ENCODE measurements around the gene GLI2.

GLI2 gene

GRCh38 chr2:120715941-120716340 is 19.7 kb upstream of the GLI2 start:
- DNase-seq, result no peak

DNA sequence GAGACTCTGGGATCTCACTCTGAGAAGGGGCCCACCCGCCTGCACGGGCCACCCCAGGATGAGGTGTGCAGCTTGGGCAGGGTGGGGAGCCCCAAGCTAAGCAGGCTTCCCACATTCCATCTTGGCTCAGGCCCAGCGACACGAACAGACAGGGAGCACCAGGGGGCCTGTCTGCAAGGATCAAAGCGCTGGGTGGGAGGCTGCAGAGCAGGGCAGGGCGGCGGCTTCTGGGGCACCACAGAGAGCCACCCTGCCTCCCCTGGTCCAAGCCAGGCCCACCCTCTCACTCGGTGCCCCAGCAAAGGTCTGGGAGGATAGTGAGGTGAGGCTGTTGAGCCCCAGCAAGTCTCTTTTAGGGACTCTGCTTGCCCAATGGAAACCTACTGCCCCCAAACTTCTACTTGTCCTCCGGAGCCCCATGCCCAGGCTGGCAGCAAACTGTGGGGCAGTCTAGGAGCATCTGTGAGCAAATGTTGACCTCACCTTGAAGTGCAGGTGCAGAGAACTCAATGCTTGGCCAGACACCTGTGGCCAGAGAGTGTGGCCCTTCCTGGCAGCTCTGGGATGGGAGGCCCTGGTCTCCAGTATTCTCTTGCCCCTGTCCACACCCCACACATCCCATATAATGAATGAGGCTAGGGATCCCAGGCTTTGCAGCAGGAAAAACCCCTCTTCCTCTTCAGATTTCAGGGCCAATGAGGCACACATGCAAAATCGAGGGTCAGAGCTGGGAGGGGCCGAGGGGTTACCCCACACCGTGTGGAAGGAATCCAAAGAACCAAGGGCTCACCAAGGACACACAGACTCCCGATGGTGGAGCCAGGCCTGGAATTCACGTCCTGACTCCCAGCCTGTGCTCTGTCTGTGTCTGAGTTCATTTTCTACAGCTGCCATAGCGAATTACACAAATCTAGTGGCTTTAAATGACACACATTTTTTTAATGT is 18.8 kb upstream of the GLI2 start:
- no peak for DNase-seq

DNA sequence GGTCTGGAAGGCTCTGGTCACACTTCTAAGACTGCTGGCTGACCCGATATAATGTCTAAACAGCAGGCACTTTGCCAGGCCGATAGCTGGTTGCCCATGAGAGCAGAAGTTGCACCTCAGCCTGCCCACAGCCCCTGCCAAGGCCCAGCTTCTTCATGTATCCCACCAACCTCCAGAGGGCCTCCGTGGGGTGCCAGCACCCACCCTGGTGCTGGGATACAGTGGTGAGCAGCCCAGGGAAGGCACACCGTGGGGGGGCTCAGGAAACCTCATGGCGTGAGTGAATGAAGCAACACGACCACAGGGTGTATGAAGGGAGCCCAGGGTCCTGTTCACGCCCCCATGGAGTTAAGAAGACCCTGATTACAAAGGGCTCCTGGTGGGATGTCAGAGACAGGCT is 16.2 kb upstream of the GLI2 start:
- no peak for DNase-seq

DNA sequence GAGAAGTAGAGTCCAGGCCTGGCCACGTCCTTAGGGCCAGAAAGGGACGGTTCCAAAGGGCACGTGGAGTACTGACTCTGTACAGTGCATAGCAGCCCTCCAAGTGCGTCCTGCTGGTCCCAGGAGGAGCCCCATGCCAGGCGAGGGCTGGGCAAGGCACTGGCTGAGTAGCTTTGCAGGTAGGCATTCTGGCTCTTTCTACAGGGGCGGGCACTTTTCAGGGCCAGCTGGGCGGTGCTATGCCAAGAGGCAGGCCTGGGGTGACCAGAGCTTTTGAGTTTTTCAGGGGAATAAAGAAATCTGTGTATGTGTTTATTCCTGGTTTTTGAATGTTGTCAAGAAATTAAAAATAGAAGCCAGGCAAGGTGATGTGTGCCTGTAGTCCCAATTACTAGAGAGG is 15.4 kb upstream of the GLI2 start:
- DNase-seq, result no peak

DNA sequence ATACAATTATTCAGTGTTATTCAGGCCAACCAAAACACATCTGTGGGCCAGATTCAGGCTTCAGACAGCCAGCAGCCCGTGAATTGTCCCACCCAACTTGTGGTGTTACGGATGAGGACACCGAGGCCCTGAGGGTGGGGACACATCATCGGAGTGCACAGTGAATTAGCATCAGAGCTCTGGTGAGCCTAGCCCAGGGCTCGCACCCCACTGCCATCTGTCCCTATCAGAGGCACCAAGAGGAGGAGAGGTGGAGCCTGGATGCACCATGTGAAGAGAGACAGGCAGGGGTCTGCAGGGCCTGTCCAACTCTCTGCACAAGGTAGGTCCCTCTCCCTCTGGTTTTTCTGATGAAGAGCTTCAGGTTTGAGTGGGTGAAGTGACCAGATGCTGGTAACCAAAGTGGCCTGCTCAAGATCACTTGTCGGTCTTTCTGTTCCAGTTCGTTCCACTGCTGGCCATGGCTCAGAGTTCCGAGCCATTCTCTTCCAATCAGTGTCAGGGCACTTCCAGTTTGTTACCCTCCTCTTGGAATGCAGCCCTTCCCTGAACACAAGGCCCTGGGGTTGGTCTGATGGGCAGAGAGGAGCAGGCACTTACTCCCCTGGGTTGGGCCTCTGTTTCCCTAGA is 14.8 kb upstream of the GLI2 start:
- no peak for DNase-seq

DNA sequence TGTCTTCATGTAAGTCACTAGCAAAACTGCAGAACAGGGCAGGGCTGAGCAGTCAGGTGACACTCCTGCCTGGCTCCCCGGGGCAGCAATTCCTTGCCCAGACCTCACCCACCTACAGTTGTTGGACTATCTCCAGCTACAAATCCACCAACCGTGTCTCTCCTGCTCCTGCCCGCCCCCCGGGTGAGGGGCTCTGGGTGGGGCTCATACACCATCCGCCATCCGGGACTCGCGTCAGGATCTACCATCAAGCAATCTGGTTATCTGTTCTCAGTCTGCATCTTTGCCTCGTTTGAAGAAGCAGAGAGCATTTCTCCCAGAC is 13.5 kb upstream of the GLI2 start:
- DNase-seq, result no peak

DNA sequence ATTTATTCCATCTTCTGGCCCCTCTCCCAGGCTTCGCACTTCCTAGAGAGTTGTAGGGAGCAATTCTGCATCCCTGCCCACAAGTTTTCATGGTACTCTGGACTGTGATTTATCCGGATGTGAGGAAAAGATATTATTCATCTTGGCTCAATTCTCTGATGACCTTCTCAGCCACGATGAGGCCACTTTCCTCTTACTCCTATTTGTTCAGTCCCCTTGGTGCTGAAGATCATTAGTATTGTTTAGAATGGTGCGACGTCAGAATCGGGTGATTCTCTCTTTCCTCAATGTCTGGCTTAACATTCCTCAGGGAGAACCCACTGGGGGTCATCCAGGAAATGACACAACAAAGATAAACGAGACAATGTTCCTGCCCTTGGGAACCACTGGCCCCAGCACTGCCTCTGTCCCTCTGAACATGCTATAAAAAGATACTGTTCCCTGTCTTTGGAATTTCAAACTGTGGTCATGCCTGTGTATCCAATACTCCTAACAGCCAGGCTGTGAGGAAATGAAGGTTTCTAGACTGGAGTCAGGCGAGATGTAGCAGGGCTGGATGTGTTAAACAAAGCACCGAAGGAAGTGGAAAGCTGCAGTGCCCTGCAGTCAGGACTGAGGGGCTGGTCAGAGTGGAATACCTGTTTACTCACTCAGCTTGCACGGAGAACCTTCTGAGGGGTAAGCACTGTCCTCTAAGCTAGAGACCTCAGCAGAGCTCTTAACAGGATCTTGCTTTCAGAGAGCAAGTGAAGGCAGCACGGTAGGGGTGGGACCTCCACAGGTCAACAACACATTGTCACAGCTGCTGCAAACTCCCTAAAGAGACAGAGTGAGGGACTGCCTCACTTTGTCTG is 12.9 kb upstream of the GLI2 start:
- no peak for DNase-seq

DNA sequence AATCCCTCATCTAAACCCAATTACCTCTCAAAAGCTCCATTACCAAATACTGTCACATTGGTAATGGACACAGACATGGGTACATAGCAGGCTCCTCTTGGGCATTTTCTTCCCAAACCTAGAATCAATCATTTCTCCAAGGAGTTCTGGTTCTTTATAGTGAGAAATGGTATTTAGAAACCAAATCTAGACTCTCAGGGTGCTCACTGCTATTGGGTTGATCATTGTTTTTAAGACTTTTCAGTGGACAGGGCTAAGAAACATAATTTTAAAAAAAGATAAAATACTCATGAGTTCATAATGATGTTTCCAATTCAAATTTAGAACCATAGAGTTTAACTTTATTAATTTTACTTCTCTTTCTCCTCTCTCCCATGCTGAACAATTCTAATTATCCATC is 9.4 kb upstream of the GLI2 start:
- no peak for DNase-seq

DNA sequence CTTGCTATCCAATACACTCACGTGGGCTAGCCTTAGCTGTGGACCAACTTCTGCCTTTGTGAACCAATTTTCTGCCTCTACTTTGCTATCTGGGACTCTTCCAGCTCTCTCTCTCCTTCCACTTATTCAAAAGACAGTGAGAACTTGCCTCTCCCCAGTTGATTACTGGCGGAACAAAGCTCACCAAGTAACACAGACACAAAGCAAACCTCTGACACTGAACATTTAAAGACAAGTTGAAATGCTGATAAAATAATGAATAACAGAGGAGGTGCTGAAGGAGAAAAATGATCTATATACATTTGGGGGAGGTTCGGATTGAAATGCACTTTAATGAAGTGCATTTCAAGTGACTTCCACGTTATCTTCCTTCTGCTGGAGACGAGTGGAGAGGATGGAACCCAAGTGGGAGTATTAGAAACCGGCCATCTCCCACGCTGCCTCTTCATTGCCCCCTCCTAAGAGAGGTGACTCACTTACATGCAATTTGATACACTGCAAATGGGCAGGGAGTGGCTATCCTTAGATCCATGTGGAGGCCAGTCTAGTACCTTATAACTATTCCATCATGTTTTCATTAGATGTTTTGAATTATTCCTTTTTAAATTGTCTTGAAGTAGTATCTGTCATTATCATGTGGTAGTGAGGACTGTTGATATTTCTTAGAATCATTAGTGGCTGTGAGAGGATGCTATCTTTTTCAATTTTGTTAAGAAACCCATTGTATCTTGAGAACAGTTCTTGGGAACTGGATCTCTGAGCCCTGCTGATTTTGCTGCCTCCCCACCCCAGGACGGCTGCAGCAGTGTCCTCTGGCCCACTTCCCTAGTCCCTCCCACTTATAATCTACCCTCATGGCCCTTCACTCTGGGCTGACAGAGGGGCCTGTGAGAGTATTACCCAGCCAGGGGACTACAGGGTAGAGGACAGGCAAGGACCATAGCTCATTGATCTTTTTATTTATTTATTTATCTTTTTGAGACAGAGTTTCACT is 6.0 kb upstream of the GLI2 start:
- DNase-seq, result no peak

GRCh38 chr2:120731175-120731574 is 4.5 kb upstream of the GLI2 start:
- DNase-seq, result no peak

DNA sequence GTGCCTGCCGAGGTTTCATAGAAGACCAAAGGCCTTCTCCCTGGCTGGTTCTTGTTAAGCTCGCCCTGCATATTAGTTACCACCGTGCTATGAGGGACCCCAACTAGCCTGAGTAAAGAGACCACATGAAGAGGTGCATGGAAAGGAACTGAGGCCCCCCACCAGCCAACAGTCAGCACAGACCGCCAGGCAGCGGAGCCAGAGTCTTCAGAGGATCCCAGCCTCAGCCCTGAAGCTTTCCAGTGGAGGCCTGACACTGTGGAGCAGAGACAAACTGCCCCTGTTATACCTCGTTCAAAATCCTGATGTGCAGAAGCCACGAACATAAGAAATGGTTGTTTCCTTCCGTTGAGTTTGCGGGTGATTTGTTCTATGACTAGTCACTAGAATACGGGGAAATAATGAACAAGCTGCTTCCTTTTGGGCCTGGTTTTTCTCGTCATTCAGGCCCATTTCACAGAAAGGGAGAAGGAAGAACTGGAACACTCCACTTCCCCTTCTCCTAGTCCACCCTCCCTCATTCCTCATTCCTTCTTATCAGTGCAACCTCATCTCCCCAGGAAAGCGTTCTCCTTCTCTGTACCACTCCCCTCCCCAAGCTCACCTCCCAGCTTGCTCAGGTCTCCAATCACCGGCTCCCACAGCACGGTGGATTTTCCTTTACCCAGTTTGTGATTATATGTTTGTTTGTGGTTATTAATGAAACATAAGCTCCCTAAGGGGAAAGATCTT is 3.0 kb upstream of the GLI2 start:
- no peak for DNase-seq

DNA sequence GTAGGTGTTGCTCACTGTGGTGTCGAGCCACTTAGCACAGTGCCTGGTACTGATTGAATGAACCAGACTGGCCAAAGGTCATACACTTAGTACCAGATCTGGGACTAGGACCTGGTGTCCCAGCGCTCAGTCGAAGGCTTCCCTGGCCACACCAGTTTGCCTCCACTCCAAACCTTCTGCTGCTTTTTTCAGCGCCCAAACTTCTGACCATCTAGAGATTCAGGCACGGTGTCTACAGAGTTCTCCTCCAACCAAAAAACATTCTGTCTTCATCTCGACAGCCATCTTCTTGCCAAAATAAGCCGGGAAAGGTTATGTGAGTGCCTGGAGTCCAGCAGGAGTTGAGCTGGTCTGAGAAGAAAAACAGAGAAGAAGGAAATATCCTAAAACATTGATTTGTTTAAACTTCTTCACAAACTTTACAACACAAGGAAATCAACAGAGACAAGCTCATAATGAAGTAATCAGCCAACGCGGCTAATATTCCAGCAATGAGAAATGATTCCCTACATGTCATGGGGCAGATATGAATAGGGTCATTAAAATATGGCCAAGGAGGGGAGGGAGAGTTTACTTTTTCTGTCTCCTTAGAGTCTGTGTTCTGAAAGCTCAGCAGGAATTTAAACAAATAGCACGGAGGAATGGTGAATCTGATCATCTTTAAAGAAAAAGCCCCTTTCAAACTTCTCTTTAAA is 2.3 kb upstream of the GLI2 start:
- no peak for DNase-seq

- DNase-seq, result no peak
These were observed 577 bp upstream of the GLI2 start for GRCh38 chr2:120734930-120735651.

DNA sequence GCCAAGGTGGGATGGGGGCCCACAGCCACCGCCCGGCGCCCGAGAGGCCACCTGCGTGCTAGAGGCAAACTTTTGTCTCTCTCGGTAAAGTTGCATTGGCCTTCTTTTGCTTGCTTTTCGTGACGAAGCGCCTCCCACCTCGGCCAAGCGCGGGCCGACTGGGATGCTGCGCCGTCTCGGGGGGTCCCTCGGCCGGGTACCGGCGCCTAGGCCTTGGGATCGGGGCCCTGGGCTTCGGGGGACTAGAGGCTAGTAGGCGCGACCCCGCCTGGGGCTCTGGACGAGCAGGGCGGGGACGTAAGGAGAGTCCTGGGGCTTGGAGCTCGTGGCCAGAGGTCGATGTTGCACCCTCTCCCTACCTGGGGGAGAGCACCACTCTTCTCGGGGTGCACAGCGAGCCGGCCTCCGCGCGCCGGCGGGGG is 545 bp downstream of the GLI2 start:
- DNase-seq, result no peak

DNA sequence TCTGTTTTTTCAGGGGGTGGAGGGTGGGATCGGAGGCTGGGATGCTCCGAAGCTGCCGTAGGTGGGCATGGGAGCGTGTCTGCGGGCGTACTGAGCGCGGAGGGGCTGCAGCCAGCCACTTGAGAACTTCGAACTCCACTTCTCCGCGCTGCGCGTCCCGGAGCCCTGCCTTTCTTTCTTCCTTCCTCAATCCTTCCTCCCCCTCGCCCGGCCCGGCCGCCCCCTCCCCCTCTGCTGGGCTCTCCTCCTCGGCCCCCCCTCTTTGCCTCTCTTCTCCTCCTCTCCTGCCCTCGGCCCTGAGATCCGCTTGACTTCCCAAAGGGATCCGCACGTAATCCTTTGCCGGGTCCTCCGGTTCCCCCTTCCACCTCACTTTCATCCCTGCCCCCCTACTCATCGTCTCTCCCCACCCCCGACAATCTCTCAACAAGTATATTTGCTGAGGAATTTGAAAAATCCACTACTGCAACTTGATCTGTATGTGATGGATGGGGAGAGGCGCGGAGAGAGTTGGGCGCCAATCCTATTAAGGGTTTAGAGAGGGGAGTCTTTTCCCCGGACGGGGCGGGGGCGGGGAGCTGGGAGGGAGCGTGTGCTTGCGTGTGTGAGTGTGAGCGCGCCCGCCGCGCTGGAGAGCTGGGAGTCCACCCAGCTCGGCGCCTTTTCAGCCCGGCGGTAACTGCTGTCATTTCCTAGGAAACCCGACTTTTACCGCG is 1.1 kb downstream of the GLI2 start:
- DNase-seq, result peak; percentile 26

DNA sequence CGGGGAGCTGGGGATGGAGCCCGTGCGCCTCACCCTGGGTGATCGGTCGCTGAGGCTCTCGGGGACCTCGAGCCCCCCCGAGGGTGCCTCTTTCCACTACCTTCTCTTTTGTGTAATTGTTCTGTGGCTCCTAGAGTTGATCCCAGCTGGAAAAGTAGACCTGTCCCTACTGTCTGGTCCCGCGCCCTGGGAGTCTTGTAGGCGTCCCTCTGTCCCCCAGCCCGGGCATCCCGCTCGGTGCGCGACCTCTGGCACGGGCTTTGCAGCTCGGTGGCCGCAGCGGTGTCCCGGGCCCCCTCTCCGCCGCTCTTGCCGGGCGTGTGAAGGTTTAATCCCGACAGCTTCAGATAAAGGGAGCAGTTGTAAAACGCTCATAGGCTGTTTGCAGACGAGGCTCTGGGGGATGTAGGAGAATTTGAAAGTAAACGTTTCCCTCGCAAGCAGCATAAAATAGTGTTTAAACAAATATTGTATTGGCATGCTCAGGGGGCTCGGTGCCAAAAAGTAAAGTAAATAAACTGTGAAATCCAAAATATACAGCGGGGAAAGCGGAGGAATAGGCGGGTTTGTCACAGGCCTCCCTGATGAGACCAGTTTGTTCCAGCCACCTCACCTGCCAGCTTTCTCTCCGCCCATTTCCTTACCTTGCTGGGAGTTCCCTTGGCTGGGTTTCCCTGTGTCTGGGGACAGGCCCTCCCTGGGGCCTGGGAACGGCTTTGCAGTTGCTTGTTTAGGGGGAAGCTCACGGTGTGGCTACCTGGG is 1.9 kb downstream of the GLI2 start:
- DNase-seq, result no peak

DNA sequence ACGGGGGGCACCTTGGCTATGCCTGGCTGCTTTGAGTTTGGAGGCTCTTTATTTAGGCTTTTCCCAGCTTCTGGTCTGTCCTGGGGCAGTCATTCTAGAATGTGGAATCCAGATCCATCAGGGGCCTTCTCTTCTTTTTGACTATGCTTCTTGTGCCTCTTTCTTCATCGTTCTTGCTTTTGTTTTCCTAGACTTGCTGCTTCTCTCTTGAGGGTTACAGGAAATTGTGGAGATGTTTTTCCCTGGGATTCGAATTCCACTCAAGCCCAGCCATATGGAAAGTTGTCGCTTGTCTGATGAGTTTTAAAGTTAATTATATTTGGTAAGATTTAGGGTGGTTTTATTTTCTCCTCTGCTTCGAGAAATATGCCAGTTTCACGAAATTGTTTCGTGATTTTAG is 2.4 kb downstream of the GLI2 start:
- DNase-seq, result no peak

- no peak for DNase-seq
These were observed 3.2 kb downstream of the GLI2 start for GRCh38 chr2:120738786-120739437.

Measured in NCI-H1694 (cell line).